ENCODE data around the gene FLNA.

DNA sequence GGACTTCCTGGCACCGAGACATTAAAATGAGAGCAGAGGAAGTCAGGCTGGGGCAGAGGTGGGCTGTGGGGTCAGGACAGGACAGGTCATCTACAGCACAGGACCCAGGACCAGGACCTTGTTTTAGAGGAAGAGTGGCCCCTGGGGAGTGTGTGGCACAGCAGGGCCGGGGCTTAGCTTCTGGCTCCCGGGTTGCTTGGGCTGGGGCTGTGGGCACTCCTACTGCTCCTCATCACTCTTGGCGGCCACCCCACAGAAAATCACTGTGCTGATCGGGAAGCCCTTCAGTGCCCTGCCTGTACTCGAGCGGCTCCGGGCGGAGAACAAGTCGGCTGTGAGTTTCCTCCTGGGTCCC, 45.9 kb upstream of the FLNA start:
- TF ChIP-seq, protein P1, sequence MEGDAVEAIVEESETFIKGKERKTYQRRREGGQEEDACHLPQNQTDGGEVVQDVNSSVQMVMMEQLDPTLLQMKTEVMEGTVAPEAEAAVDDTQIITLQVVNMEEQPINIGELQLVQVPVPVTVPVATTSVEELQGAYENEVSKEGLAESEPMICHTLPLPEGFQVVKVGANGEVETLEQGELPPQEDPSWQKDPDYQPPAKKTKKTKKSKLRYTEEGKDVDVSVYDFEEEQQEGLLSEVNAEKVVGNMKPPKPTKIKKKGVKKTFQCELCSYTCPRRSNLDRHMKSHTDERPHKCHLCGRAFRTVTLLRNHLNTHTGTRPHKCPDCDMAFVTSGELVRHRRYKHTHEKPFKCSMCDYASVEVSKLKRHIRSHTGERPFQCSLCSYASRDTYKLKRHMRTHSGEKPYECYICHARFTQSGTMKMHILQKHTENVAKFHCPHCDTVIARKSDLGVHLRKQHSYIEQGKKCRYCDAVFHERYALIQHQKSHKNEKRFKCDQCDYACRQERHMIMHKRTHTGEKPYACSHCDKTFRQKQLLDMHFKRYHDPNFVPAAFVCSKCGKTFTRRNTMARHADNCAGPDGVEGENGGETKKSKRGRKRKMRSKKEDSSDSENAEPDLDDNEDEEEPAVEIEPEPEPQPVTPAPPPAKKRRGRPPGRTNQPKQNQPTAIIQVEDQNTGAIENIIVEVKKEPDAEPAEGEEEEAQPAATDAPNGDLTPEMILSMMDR (conservative IDR thresholded peaks at IDR 0.05): no peak
- TF ChIP-seq ZFX (IDR thresholded peaks at IDR 0.05): no peak
